ENCODE measurements around the gene PRSS23.

GRCh38 chr11:86765878-86766277 lies 34.5 kb upstream of the PRSS23 start:
- no peak for TF ChIP-seq CTCF (IDR thresholded peaks at IDR 0.05)
- no peak for TF ChIP-seq POLR2A (IDR thresholded peaks at IDR 0.05)
